MM.1S (cell line): ENCODE measurements around the gene NXPH1.

Source experiments
- DNase-seq: peaks from one replicate; pipeline ENCODE4 v3.0.0-alpha.2; 2015
- H2AFZ ChIP-seq: fragments of 300-600 bp; sonication (generic); 2 replicates; pipeline ENCODE4 v1.6.0; 2016; ENCODE audit warnings: antibody characterized with exemption, low read length
- H3F3A ChIP-seq: fragments of 300-600 bp; sonication (generic); 2 replicates; pipeline ENCODE4 v1.6.1; 2016; ENCODE audit warnings: mild to moderate bottlenecking, antibody characterized with exemption, low read length, moderate library complexity, mixed read lengths; ENCODE audit not compliant: insufficient read depth
- H3K27ac ChIP-seq: fragments of 300-600 bp; sonication (generic); 2 replicates; pipeline ENCODE4 v1.5.1; 2016; ENCODE audit warnings: mild to moderate bottlenecking, low read length
- H3K27me3 ChIP-seq: fragments of 300-600 bp; sonication (generic); replicated peaks from 2 replicates; pipeline ENCODE4 v1.6.0; 2016; ENCODE audit warnings: low read length; ENCODE audit not compliant: insufficient read depth
- H3K36me3 ChIP-seq: fragments of 300-600 bp; sonication (generic); replicated peaks from 2 replicates; pipeline ENCODE4 v1.6.1; 2016; ENCODE audit warnings: mild to moderate bottlenecking, low read length, mixed read lengths; ENCODE audit not compliant: insufficient read depth
- H3K4me1 ChIP-seq: fragments of 300-600 bp; sonication (generic); 2 replicates; pipeline ENCODE4 v1.6.1; 2016; ENCODE audit warnings: low read length, mixed read lengths
- H3K4me2 ChIP-seq: fragments of 300-600 bp; sonication (generic); 2 replicates; pipeline ENCODE4 v1.6.0; 2016; ENCODE audit warnings: low read depth, low read length
- H3K4me3 ChIP-seq: fragments of 300-600 bp; sonication (generic); 2 replicates; pipeline ENCODE4 v1.5.1; 2016; ENCODE audit warnings: low read length, mixed read lengths
- H3K79me2 ChIP-seq: fragments of 300-600 bp; sonication (generic); 2 replicates; pipeline ENCODE4 v1.6.1; 2016; ENCODE audit warnings: mixed run types, low read length, mixed read lengths
- H3K9ac ChIP-seq: fragments of 300-600 bp; sonication (generic); 2 replicates; pipeline ENCODE4 v1.6.1; 2016; ENCODE audit warnings: low read length, mixed read lengths
- H3K9me2 ChIP-seq: fragments of 300-600 bp; sonication (generic); replicated peaks from 2 replicates; pipeline ENCODE4 v1.6.1; 2016; ENCODE audit warnings: mild to moderate bottlenecking, low read length, mixed read lengths; ENCODE audit not compliant: insufficient read depth
- H3K9me3 ChIP-seq: fragments of 300-600 bp; sonication (generic); replicated peaks from 2 replicates; pipeline ENCODE4 v1.6.1; 2016; ENCODE audit warnings: mild to moderate bottlenecking, low read length, mixed read lengths; ENCODE audit not compliant: insufficient read depth
- H4K20me1 ChIP-seq: fragments of 300-600 bp; sonication (generic); 2 replicates; pipeline ENCODE4 v1.6.1; 2016; ENCODE audit warnings: mild to moderate bottlenecking, low read length, moderate library complexity, mixed read lengths; ENCODE audit not compliant: insufficient read depth
- EZH2 ChIP-seq: fragments of 300-600 bp; sonication (generic); optimal IDR thresholded peaks from 2 replicates; pipeline ENCODE3; 2017; ENCODE audit warnings: low read depth, mild to moderate bottlenecking, antibody characterized with exemption, low read length, mixed read lengths
- EZH2phosphoT487 ChIP-seq: fragments of 300-600 bp; sonication (generic); IDR thresholded peaks from 2 replicates; pipeline ENCODE4 v1.6.1; 2018; ENCODE audit warnings: antibody characterized with exemption, low read length
- TF ChIP-seq, protein P1 (sequence below): fragments of 300-600 bp; sonication (generic); IDR thresholded peaks from 2 replicates; pipeline ENCODE4 v1.5.1; 2016; ENCODE audit warnings: antibody characterized with exemption, low read length, mixed read lengths

Gene NXPH1

GRCh38 chr7:8592167-8592566 is 158.8 kb downstream of the NXPH1 start:
- Histone ChIP-seq H3K27ac (no peak overlapping the region), H3K4me2 (no peak overlapping the region), H3K36me3 (no peaks in the 10 kb centered on the region), H3K27me3 (no peaks in the 10 kb centered on the region), H3K4me3 (no peak overlapping the region), H3F3A (no peaks in the 10 kb centered on the region), H3K4me1 (peaks cover 24% of the 10 kb centered on the region), H4K20me1 (no peaks in the 10 kb centered on the region), H3K9me2 (no peaks in the 10 kb centered on the region), H3K9me3 (no peaks in the 10 kb centered on the region), H3K79me2 (no peaks in the 10 kb centered on the region), H3K9ac (no peak overlapping the region), H2AFZ (no peak overlapping the region)
- DNase-seq = no peak
- TF ChIP-seq EZH2 = no peak
- no peak for TF ChIP-seq EZH2phosphoT487
- TF ChIP-seq, protein P1, sequence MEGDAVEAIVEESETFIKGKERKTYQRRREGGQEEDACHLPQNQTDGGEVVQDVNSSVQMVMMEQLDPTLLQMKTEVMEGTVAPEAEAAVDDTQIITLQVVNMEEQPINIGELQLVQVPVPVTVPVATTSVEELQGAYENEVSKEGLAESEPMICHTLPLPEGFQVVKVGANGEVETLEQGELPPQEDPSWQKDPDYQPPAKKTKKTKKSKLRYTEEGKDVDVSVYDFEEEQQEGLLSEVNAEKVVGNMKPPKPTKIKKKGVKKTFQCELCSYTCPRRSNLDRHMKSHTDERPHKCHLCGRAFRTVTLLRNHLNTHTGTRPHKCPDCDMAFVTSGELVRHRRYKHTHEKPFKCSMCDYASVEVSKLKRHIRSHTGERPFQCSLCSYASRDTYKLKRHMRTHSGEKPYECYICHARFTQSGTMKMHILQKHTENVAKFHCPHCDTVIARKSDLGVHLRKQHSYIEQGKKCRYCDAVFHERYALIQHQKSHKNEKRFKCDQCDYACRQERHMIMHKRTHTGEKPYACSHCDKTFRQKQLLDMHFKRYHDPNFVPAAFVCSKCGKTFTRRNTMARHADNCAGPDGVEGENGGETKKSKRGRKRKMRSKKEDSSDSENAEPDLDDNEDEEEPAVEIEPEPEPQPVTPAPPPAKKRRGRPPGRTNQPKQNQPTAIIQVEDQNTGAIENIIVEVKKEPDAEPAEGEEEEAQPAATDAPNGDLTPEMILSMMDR = no peak

- Histone ChIP-seq H2AFZ (peak overlapping the region; percentile 19; the same call in 1 of the 2 replicates), H3K9me2 (no peaks in the 10 kb centered on the region), H3K27me3 (no peaks in the 10 kb centered on the region), H3F3A (no peaks in the 10 kb centered on the region), H3K4me1 (peaks cover 24% of the 10 kb centered on the region), H3K9ac (no peak overlapping the region), H3K36me3 (no peaks in the 10 kb centered on the region), H4K20me1 (no peaks in the 10 kb centered on the region), H3K4me2 (peak overlapping the region; percentile 33), H3K4me3 (no peak overlapping the region), H3K27ac (peak overlapping the region; percentile 45; the same call in 1 of the 2 replicates), H3K79me2 (no peaks in the 10 kb centered on the region), H3K9me3 (no peaks in the 10 kb centered on the region)
- no peak for TF ChIP-seq EZH2phosphoT487
- TF ChIP-seq EZH2 = no peak
- TF ChIP-seq, protein P1 = no peak
- DNase-seq = peak; percentile 64
These were observed 160.7 kb downstream of the NXPH1 start for GRCh38 chr7:8594115-8594514.

GRCh38 chr7:8597565-8597964 is 164.2 kb downstream of the NXPH1 start:
- H3K27ac ChIP-seq = no peak overlapping the region
- no peaks in the 10 kb centered on the region for H3K27me3 ChIP-seq
- no peak for DNase-seq
- H3K36me3 ChIP-seq = no peaks in the 10 kb centered on the region
- no peak overlapping the region for H3K4me3 ChIP-seq
- no peak overlapping the region for H3K4me2 ChIP-seq
- H3K9ac ChIP-seq = no peak overlapping the region
- no peaks in the 10 kb centered on the region for H4K20me1 ChIP-seq
- H3K9me2 ChIP-seq = no peaks in the 10 kb centered on the region
- H3K79me2 ChIP-seq = no peaks in the 10 kb centered on the region
- TF ChIP-seq, protein P1 = no peak
- no peak for TF ChIP-seq EZH2
- TF ChIP-seq EZH2phosphoT487 = no peak
- H2AFZ ChIP-seq = no peak overlapping the region
- H3F3A ChIP-seq = no peaks in the 10 kb centered on the region
- H3K9me3 ChIP-seq = no peaks in the 10 kb centered on the region
- H3K4me1 ChIP-seq = peaks cover 13% of the 10 kb centered on the region
